H1 (cell line): ENCODE measurements around the gene SLC66A1. TPM values are rescaled to one million over a fixed set of nuclear protein-coding genes. Genes with fewer than 3 reads are reported as not detected.

ENCODE experiments used
- CTCF ChIA-PET: fragments of 300-600 bp; sonication (Branson Sonifier 250); formaldehyde crosslinking; loops from one replicate; lab custom pipeline; 2021; ENCODE audit not compliant: partially characterized antibody; lab: Charles Lee
- POLR2A ChIA-PET: fragments of 300-600 bp; sonication (Branson Sonifier 250); formaldehyde crosslinking; loops from one replicate; lab custom pipeline; 2021; ENCODE audit warnings: inconsistent platforms; ENCODE audit not compliant: partially characterized antibody; lab: Charles Lee
- DNase-seq, 2 experiments: peaks; one replicate each; pipeline versions ENCODE4 v3.0.0 to v3.0.0-alpha.2; 2010 to 2022; ENCODE audit warnings: low spot score in 2 of 2, low read depth in 1 of 2, mixed read lengths in 1 of 2
- FAIRE-seq: peaks from 2 replicates; lab custom pipeline; 2011; peaks lifted over from hg19 to GRCh38; lab: Jason Lieb, UNC
- H2AFZ ChIP-seq: 2 replicates; pipeline ENCODE4 v1.8.1; 2012; ENCODE audit warnings: low read length, inconsistent platforms
- H2AK5ac ChIP-seq: 2 replicates; pipeline ENCODE4 v1.6.1; 2013; ENCODE audit warnings: low read depth, low read length
- H2BK120ac ChIP-seq: replicated peaks from 2 replicates; pipeline ENCODE3; 2013; ENCODE audit warnings: low read depth, low read length, inconsistent platforms
- H2BK12ac ChIP-seq: 2 replicates; pipeline ENCODE4 v1.6.1; 2013; ENCODE audit warnings: low read depth, low read length
- H2BK15ac ChIP-seq: 2 replicates; pipeline ENCODE4 v1.6.1; 2013; ENCODE audit warnings: low read length
- H2BK20ac ChIP-seq: 2 replicates; pipeline ENCODE4 v1.6.1; 2013; ENCODE audit warnings: low read length
- H2BK5ac ChIP-seq: 2 replicates; pipeline ENCODE4 v1.6.1; 2013; ENCODE audit warnings: low read depth, low read length
- H3K14ac ChIP-seq: 2 replicates; pipeline ENCODE4 v1.6.1; 2013; ENCODE audit warnings: inconsistent platforms; ENCODE audit not compliant: insufficient read length
- H3K18ac ChIP-seq: 2 replicates; pipeline ENCODE4 v1.6.1; 2013; ENCODE audit warnings: low read length; ENCODE audit errors: extremely low read depth
- H3K23ac ChIP-seq: 2 replicates; pipeline ENCODE4 v1.6.1; 2013; ENCODE audit warnings: inconsistent platforms; ENCODE audit not compliant: insufficient read length
- H3K23me2 ChIP-seq: 2 replicates; pipeline ENCODE4 v1.6.1; 2013; ENCODE audit warnings: low read depth, low read length
- H3K27ac ChIP-seq: 2 replicates; pipeline ENCODE4 v1.6.1; 2011; ENCODE audit warnings: low read depth, low read length, inconsistent platforms
- H3K27me3 ChIP-seq, 4 experiments: replicated peaks in 1 of 4; 1 replicate in 1 of 4; 2 replicates in 3 of 4; pipeline versions ENCODE4 v1.6.1 to v1.8.1; 2011 to 2013; ENCODE audit warnings: low read length in 3 of 4, mild to moderate bottlenecking in 3 of 4, inconsistent platforms in 2 of 4, mixed read lengths in 2 of 4, moderate library complexity in 1 of 4; ENCODE audit not compliant: control insufficient read depth in 3 of 4, insufficient read depth in 3 of 4; ENCODE audit errors: extremely low read depth in 1 of 4
- H3K36me3 ChIP-seq, 4 experiments: 2 replicates each; pipeline versions ENCODE4 v1.6.1 to v1.8.1; 2011 to 2013; ENCODE audit warnings: mild to moderate bottlenecking in 4 of 4, low read length in 3 of 4, moderate library complexity in 2 of 4, control low read depth in 1 of 4, inconsistent platforms in 1 of 4; ENCODE audit not compliant: insufficient read depth in 4 of 4, control insufficient read depth in 2 of 4
- H3K4ac ChIP-seq: replicated peaks from 2 replicates; pipeline ENCODE3; 2013; ENCODE audit warnings: low read length, low read depth, mixed read lengths, inconsistent platforms; ENCODE audit not compliant: insufficient read length
- H3K4me1 ChIP-seq, 4 experiments: replicated peaks in 1 of 4; 1 replicate in 1 of 4; 2 replicates in 3 of 4; pipeline versions ENCODE4 v1.6.1 to v1.8.1; 2011 to 2013; ENCODE audit warnings: low read length in 3 of 4, inconsistent platforms in 2 of 4, mixed read lengths in 1 of 4; ENCODE audit not compliant: insufficient read depth in 4 of 4, control insufficient read depth in 3 of 4
- H3K4me2 ChIP-seq, 2 experiments: 2 replicates each; pipeline versions ENCODE4 v1.6.1 to v1.8.1; 2011 to 2013; ENCODE audit warnings: low read depth in 2 of 2, low read length in 2 of 2, control low read depth in 1 of 2, inconsistent platforms in 1 of 2, mild to moderate bottlenecking in 1 of 2; ENCODE audit not compliant: insufficient read depth in 1 of 2
- H3K4me3 ChIP-seq, 4 experiments: fragments of 200-600, 300-600 bp in 1 of 4; sonication (generic), shearing (Covaris generic), sonication (Bioruptor Twin) in 1 of 4; 2 replicates each; pipeline versions ENCODE4 v1.5.1 to v1.8.1; 2011 to 2016; ENCODE audit warnings: low read length in 4 of 4, low read depth in 3 of 4, control low read depth in 2 of 4, inconsistent platforms in 2 of 4, mild to moderate bottlenecking in 2 of 4, mixed read lengths in 1 of 4, moderate library complexity in 1 of 4; ENCODE audit not compliant: insufficient read depth in 2 of 4; ENCODE audit errors: extremely low read depth in 1 of 4
- H3K56ac ChIP-seq: replicated peaks from 2 replicates; pipeline ENCODE3; 2013; ENCODE audit warnings: low read depth, mild to moderate bottlenecking, mixed read lengths, low read length, inconsistent platforms; ENCODE audit not compliant: insufficient read length
- H3K79me1 ChIP-seq: 2 replicates; pipeline ENCODE4 v1.6.1; 2013; ENCODE audit warnings: low read depth, low read length, control low read depth
- H3K79me2 ChIP-seq, 2 experiments: 2 replicates each; pipeline versions ENCODE4 v1.6.1 to v1.8.1; 2012 to 2013; ENCODE audit warnings: low read length in 2 of 2, mild to moderate bottlenecking in 2 of 2, inconsistent platforms in 1 of 2; ENCODE audit not compliant: insufficient read depth in 2 of 2, control insufficient read depth in 1 of 2
- H3K9ac ChIP-seq, 4 experiments: replicated peaks in 1 of 4; 1 replicate in 1 of 4; 2 replicates in 3 of 4; pipeline versions ENCODE4 v1.6.1 to v1.8.1; 2011 to 2013; ENCODE audit warnings: low read depth in 3 of 4, low read length in 3 of 4, control low read depth in 2 of 4, mild to moderate bottlenecking in 2 of 4, moderate library complexity in 2 of 4, inconsistent platforms in 1 of 4; ENCODE audit errors: extremely low read depth in 1 of 4
- H3K9me3 ChIP-seq, 2 experiments: 2 replicates each; pipeline versions ENCODE4 v1.6.1 to v1.8.1; 2012 to 2013; ENCODE audit warnings: mild to moderate bottlenecking in 2 of 2, moderate library complexity in 2 of 2, control low read depth in 1 of 2, inconsistent platforms in 1 of 2, low read depth in 1 of 2, low read length in 1 of 2, mixed read lengths in 1 of 2; ENCODE audit not compliant: insufficient read depth in 2 of 2
- H4K20me1 ChIP-seq, 2 experiments: replicated peaks in 1 of 2; 2 replicates each; pipeline versions ENCODE3 to v1.8.1; 2011 to 2013; ENCODE audit warnings: inconsistent platforms in 2 of 2, low read length in 2 of 2, mild to moderate bottlenecking in 1 of 2; ENCODE audit not compliant: insufficient read depth in 2 of 2, control insufficient read depth in 1 of 2
- H4K5ac ChIP-seq: 2 replicates; pipeline ENCODE4 v1.6.1; 2013; ENCODE audit warnings: low read length, low read depth, mixed read lengths, inconsistent platforms; ENCODE audit not compliant: insufficient read length
- H4K8ac ChIP-seq: 2 replicates; pipeline ENCODE4 v1.8.0; 2013; ENCODE audit warnings: mild to moderate bottlenecking, moderate library complexity, low read length, inconsistent platforms; ENCODE audit not compliant: insufficient read depth; ENCODE audit errors: extremely low read depth
- H4K91ac ChIP-seq: replicated peaks from 2 replicates; pipeline ENCODE3; 2013; ENCODE audit warnings: low read length, mixed read lengths, inconsistent platforms; ENCODE audit not compliant: insufficient read length
- CEBPB ChIP-seq: IDR thresholded peaks from 2 replicates; pipeline ENCODE4 v1.6.1; 2012; ENCODE audit warnings: low read depth, low read length
- POLR2AphosphoS5 ChIP-seq: IDR thresholded peaks from 2 replicates; pipeline ENCODE4 v1.6.1; 2011; ENCODE audit warnings: low read depth, low read length
- SIX5 ChIP-seq: IDR thresholded peaks from 2 replicates; pipeline ENCODE4 v1.6.1; 2011; ENCODE audit warnings: mild to moderate bottlenecking, low read depth, low read length
- WGBS, 2 experiments: shearing (Covaris generic) in 1 of 2; methylation state at CpG; one replicate each; pipeline versions ENCODE4 v1.1.6 to v1.1.7; 2013 to 2015; ENCODE audit warnings: low lambda C conversion rate in 2 of 2, mixed read lengths in 2 of 2, inconsistent platforms in 1 of 2, low coverage in 1 of 2, missing lambda C conversion rate in 1 of 2; ENCODE audit not compliant: insufficient replicate concordance in 2 of 2, insufficient coverage in 1 of 2, insufficient read length in 1 of 2; ENCODE audit errors: extremely low coverage in 1 of 2, missing lambda C conversion rate in 1 of 2; 5-methylcytosine and 5-hydroxymethylcytosine counted together
- polyA plus RNA-seq, 7 experiments: library from polyadenylated mRNA; depleted of rRNA in 3 of 7; stranded (reverse) in 5 of 7; unstranded in 2 of 7; fragments of >200 nt in 5 of 7; fragments of 200-250 nt in 2 of 7; gene quantifications; 1 replicate in 5 of 7; 2 replicates in 1 of 7; 4 replicates in 1 of 7; pipeline versions ENCODE4 v1.2.1 to v1.2.3, GENCODE V29; 2011 to 2013; ENCODE audit warnings: missing spikeins in 2 of 7, mixed read lengths in 2 of 7
- total RNA-seq: library from RNA; stranded (reverse); fragmentation: NEBNext Ultra II Directional; extraction: Animal tissue kit (Norgen Biotek cat#: 25700); gene quantifications from 2 replicates; pipeline ENCODE4 v1.2.1, GENCODE V29; 2021

Gene SLC66A1
- total and polyA plus RNA-seq, 2 of the 8 experiments (the other 6 are each of a cell fraction or from before 2014, with no cell fraction given), result 16.8 to 27.9 TPM

DNA sequence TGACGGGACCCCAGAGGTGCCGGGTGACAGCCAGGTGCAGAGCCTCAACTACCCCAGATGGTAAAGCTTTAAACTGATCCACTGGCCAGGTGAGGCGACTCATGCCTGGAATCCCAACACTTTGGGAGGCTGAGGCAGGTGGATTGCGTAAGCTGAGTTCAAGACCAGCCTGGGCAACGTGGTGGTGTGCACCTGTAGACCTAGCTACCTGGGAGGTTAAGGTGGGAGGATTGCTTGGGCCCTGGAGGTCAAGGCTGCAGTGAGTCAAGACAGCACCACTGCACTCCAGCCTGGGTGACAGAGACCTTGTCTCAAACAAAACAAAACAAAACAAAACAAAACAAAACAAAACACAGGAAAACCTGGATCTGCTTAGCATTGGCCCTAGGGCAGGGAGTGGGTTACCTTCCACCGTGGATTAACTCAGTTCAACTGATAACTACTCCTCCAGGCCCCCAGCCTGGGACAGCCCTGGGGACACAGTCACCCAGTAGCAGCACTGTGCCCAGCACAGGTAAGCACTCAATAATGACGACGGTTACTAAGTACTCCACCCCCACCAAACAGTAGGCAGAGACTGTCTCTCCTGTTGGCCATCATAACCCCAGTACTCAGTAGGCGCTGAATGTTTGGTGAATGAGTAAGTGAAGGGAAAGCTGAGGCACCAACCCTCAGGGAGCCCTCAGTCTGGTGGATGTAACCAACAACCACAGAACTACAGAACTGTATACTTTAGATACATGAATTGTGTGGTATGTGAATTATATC, 21.6 kb downstream of the SLC66A1 start:
- no peak overlapping the region for H3K27ac ChIP-seq
- no peak overlapping the region for H3K23ac ChIP-seq
- no peak overlapping the region for H2BK15ac ChIP-seq
- H3K36me3 ChIP-seq, result no peaks in the 10 kb centered on the region
- FAIRE-seq (no peak), DNase-seq (no peak)
- H3K9ac ChIP-seq, result no peak overlapping the region
- CTCF ChIA-PET, result interaction anchor here (0.6 to 1.4 kb wide), 6 partner anchors 8 to 248 kb away, joined by 3 to 4 read pairs (median 3); no protein-coding TSS in a partner anchor
- no peak overlapping the region for H3K4me2 ChIP-seq
- H4K20me1 ChIP-seq, result peaks cover 0 to 3% of the 10 kb centered on the region in 2 experiments
- no peak overlapping the region for H4K5ac ChIP-seq
- no peak overlapping the region for H2BK120ac ChIP-seq
- H4K8ac ChIP-seq, result no peak overlapping the region
- no peak overlapping the region for H4K91ac ChIP-seq
- no peak overlapping the region for H2AK5ac ChIP-seq
- H3K14ac ChIP-seq, result no peak overlapping the region
- H3K18ac ChIP-seq, result no peak overlapping the region
- 81% methylated on average over 9 of the region's 9 CpGs; no CpG with 5 or more reads in 1 of the 2 experiments for WGBS, 2 experiments
- H3K23me2 ChIP-seq, result no peaks in the 10 kb centered on the region; the same call in 1 of the 2 replicates
- no peak overlapping the region for H2BK5ac ChIP-seq
- no peak overlapping the region for H2BK20ac ChIP-seq
- H3K9me3 ChIP-seq, result no peaks in the 10 kb centered on the region
- no peak overlapping the region for H2BK12ac ChIP-seq
- H3K79me1 ChIP-seq, result no peaks in the 10 kb centered on the region
- no peak overlapping the region for H3K4ac ChIP-seq
- H3K79me2 ChIP-seq, result no peaks in the 10 kb centered on the region
- no peak overlapping the region for H2AFZ ChIP-seq
- H3K56ac ChIP-seq, result peak overlapping the region; percentile 16
- TF ChIP-seq SIX5, result no peak
- 0 out of 2 replicates have a peak, but pooled peaks have one; percentile 54 for TF ChIP-seq POLR2AphosphoS5
- 0 out of 2 replicates have a peak, but pooled peaks have one; percentile 14 for TF ChIP-seq CEBPB
- TF ChIP-seq, all 59 proteins: peak for 2
- POLR2A ChIA-PET, result interaction anchor here (2.8 to 13.3 kb wide), 2 partner anchors 17 to 310 kb away, joined by 9 to 143 read pairs; partner anchors contain the start of genes AKR7A2, NBL1 and SLC66A1
- Histone ChIP-seq H3K27me3 (no peaks in the 10 kb centered on the region), H3K4me3 (no peak overlapping the region), H3K4me1 (peaks cover 0 to 8% (median 2%) of the 10 kb centered on the region in 4 experiments; a peak in 2 of 7 replicates)
